ENCODE data around the gene NELFE. TPM values are rescaled to one million over a fixed set of nuclear protein-coding genes. Genes with fewer than 3 reads are reported as not detected.
"Not testable (repeated sequence)": the region's sequence is repeated elsewhere in the genome, so short reads cannot be mapped to it uniquely, and the experiment has no call there.

The NELFE gene
- total RNA-seq, 2 donors from 2014 or later = 90.3 to 132 TPM

DNA sequence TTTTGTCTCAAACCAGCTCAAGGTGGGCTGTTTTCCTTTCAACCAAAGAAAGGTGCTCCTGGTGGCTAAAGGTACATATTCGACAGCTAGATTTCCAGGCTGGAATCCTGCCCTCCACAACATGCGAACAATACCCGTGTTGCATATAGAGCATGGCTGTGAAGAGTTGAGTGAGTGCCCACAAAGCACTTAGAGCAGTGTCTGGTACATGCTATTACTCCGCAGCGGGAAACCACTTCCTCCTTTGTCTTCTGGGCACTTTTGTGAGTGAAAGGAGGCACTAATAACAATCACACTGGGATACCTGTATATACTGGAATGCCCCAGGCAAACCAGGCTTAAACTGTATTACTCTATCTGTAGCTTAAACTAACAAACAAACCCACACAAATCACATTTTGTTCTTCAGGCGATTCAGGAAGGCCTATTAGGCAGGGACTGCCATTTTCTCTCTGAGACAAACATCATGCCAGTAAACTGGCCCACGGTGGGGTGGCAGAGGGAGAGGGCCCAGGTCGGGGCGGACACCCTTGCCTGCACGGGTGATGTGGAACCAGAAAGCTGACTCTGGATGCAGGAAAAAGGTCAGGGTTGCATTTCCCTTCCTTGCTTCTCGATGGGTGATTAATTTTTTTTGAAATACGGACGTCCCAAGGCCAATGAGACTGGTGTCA lies 46.2 kb upstream of the NELFE start:
- not testable (repeated sequence) for H3K9me3 Mint-ChIP-seq; H3K4me1 Mint-ChIP-seq; H3K27me3 ChIP-seq (ENCODE audit: control insufficient read depth, insufficient read depth, low read length, poor library complexity, severe bottlenecking); H3K27ac Mint-ChIP-seq; DNase-seq; H3K27ac ChIP-seq (ENCODE audit: low read depth, low read length); H3K36me3 ChIP-seq (ENCODE audit: control insufficient read depth, insufficient read depth, low read length); H3K27me3 Mint-ChIP-seq (ENCODE audit: insufficient read depth); H3K4me3 ChIP-seq (ENCODE audit: low read length); H3K9me3 ChIP-seq (ENCODE audit: control insufficient read depth, low read length); H3K36me3 Mint-ChIP-seq (ENCODE audit: low read depth); H3K4me3 Mint-ChIP-seq; H3K4me1 ChIP-seq (ENCODE audit: control insufficient read depth, insufficient read depth, low read length); H3K9ac ChIP-seq (ENCODE audit: extremely low read depth, low read length, poor library complexity, severe bottlenecking)
- whole genome bisulfite sequencing, 2 experiments (ENCODE audit: insufficient coverage in 1 of 2, insufficient read length in 1 of 2) = 91 to 95% methylated on average over 4 to 8 of the region's 13 CpGs

DNA sequence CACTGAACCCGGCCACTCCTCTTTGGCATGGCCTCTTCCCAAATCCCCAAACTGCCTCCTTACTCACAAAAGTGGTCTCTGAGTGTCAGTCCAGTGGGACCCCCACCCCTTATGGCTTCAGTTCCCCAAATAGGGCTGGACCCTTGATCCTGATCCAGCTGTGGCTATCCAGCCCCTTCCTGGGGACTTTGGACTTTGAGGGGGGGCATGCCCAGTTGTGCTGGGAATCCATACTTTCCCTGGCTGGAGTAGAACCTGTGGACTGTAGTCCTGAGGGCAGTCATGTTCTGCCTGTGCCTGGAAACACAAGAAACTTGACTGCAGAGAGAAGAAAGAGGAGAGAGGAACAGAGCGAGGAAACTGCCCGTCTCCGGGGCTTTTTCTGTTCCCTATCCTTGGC lies 45.6 kb upstream of the NELFE start:
- H3K36me3 ChIP-seq (ENCODE audit: control insufficient read depth, insufficient read depth, low read length); H3K36me3 Mint-ChIP-seq (ENCODE audit: low read depth); H3K27ac Mint-ChIP-seq; H3K27me3 ChIP-seq (ENCODE audit: control insufficient read depth, insufficient read depth, low read length, poor library complexity, severe bottlenecking); DNase-seq; H3K4me3 ChIP-seq (ENCODE audit: low read length); H3K27ac ChIP-seq (ENCODE audit: low read depth, low read length); H3K9me3 Mint-ChIP-seq; H3K9ac ChIP-seq (ENCODE audit: extremely low read depth, low read length, poor library complexity, severe bottlenecking); H3K4me1 ChIP-seq (ENCODE audit: control insufficient read depth, insufficient read depth, low read length); H3K4me1 Mint-ChIP-seq; H3K4me3 Mint-ChIP-seq; H3K27me3 Mint-ChIP-seq (ENCODE audit: insufficient read depth); H3K9me3 ChIP-seq (ENCODE audit: control insufficient read depth, low read length): not testable (repeated sequence)
- 93 to 95% methylated on average over 2 to 4 of the region's 4 CpGs for WGBS, 2 experiments (ENCODE audit: insufficient coverage in 1 of 2, insufficient read length in 1 of 2)

DNA sequence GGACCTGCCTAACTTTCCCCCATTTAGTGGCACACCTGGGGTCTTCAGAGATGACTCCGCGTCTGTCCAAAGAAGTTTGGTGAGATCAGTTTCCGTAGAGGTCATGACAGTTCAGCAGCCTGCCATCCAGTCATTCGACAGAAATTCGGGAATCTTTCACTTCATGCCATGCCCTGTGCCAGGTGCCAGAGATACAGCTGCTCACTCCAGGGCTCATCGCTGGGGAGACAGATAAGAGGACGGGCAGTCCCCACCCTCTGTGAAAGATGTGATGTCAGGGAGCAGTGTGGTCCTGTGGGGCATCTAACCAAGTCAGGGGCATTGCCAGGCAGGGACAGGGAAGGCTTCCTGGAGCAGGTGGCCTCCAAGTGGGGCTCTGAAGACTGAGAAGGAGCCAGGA lies 44.5 kb upstream of the NELFE start:
- not testable (repeated sequence) for H3K4me3 ChIP-seq (ENCODE audit: low read length); DNase-seq; H3K36me3 Mint-ChIP-seq (ENCODE audit: low read depth); H3K4me1 ChIP-seq (ENCODE audit: control insufficient read depth, insufficient read depth, low read length); H3K9me3 Mint-ChIP-seq; H3K9me3 ChIP-seq (ENCODE audit: control insufficient read depth, low read length); H3K27ac Mint-ChIP-seq; H3K27ac ChIP-seq (ENCODE audit: low read depth, low read length); H3K9ac ChIP-seq (ENCODE audit: extremely low read depth, low read length, poor library complexity, severe bottlenecking); H3K4me3 Mint-ChIP-seq; H3K27me3 ChIP-seq (ENCODE audit: control insufficient read depth, insufficient read depth, low read length, poor library complexity, severe bottlenecking); H3K36me3 ChIP-seq (ENCODE audit: control insufficient read depth, insufficient read depth, low read length); H3K4me1 Mint-ChIP-seq; H3K27me3 Mint-ChIP-seq (ENCODE audit: insufficient read depth)
- WGBS, 2 experiments (ENCODE audit: insufficient coverage in 1 of 2, insufficient read length in 1 of 2) = no CpG with 5 or more reads among the region's 7 CpGs

DNA sequence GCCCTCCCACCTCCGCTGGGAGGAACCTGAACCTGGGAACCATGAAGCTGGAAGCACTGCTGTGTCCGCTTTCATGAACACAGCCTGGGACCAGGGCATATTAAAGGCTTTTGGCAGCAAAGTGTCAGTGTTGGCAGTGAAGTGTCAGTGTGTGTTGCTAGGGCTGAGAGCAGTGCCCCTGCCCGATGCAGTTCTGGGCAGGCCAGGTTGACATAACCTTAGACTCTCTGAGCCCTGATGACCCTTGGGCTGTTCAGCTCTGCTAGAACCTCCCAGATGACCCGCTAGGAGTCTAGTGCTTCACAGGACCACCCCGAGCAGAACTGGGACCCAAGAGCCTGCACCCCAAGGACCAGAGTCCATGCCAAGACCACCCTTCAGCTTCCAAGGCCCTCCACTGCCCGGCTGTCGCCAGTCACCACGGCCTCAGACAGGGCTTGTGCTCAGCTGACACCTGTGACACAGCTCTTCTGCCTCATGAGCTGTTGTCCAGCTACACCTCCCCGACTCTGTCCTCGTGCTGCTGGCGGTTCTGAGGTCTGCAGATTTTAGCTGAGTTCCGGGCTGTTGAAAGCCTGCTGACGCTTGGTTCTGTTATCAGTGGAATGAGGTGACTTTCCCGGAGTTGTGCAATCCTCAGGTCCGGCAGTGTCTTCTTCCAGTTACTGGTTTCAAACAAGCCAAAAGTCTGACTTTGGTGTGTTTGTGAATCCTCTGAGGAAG lies 43.9 kb upstream of the NELFE start:
- H3K9me3 ChIP-seq (ENCODE audit: control insufficient read depth, low read length); H3K27ac Mint-ChIP-seq; H3K27me3 ChIP-seq (ENCODE audit: control insufficient read depth, insufficient read depth, low read length, poor library complexity, severe bottlenecking); H3K4me3 Mint-ChIP-seq; DNase-seq; H3K4me3 ChIP-seq (ENCODE audit: low read length); H3K4me1 ChIP-seq (ENCODE audit: control insufficient read depth, insufficient read depth, low read length); H3K36me3 Mint-ChIP-seq (ENCODE audit: low read depth); H3K9me3 Mint-ChIP-seq; H3K27me3 Mint-ChIP-seq (ENCODE audit: insufficient read depth); H3K4me1 Mint-ChIP-seq; H3K27ac ChIP-seq (ENCODE audit: low read depth, low read length); H3K9ac ChIP-seq (ENCODE audit: extremely low read depth, low read length, poor library complexity, severe bottlenecking); H3K36me3 ChIP-seq (ENCODE audit: control insufficient read depth, insufficient read depth, low read length): not testable (repeated sequence)
- no CpG with 5 or more reads among the region's 15 CpGs for WGBS, 2 experiments (ENCODE audit: insufficient coverage in 1 of 2, insufficient read length in 1 of 2)

DNA sequence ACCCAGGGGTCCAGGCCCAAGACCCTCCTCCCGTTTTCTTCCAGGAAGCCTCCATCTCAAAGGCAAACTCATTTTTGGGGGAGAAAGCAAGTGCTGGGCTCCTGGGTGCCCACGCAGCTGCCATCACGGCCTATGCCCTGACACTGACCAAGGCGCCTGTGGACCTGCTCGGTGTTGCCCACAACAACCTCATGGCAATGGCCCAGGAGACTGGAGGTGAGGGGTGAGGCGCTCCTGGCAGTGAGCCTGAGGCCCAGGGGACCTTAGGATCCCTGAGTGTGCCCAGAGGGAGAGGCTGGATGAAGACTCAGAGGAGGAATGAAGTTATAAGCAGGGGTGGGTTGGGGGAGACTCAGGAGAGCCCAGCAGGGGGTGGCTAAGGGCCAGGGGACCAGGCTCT lies 37.6 kb upstream of the NELFE start:
- not testable (repeated sequence) for H3K27ac Mint-ChIP-seq; H3K9ac ChIP-seq (ENCODE audit: extremely low read depth, low read length, poor library complexity, severe bottlenecking); H3K9me3 Mint-ChIP-seq; H3K4me3 ChIP-seq (ENCODE audit: low read length); H3K27me3 Mint-ChIP-seq (ENCODE audit: insufficient read depth); H3K27ac ChIP-seq (ENCODE audit: low read depth, low read length); DNase-seq; H3K4me3 Mint-ChIP-seq; H3K9me3 ChIP-seq (ENCODE audit: control insufficient read depth, low read length); H3K36me3 Mint-ChIP-seq (ENCODE audit: low read depth); H3K4me1 ChIP-seq (ENCODE audit: control insufficient read depth, insufficient read depth, low read length); H3K36me3 ChIP-seq (ENCODE audit: control insufficient read depth, insufficient read depth, low read length); H3K27me3 ChIP-seq (ENCODE audit: control insufficient read depth, insufficient read depth, low read length, poor library complexity, severe bottlenecking); H3K4me1 Mint-ChIP-seq
- WGBS, 2 experiments (ENCODE audit: insufficient coverage in 1 of 2, insufficient read length in 1 of 2) = 92 to 100% methylated on average over 2 to 6 of the region's 6 CpGs

DNA sequence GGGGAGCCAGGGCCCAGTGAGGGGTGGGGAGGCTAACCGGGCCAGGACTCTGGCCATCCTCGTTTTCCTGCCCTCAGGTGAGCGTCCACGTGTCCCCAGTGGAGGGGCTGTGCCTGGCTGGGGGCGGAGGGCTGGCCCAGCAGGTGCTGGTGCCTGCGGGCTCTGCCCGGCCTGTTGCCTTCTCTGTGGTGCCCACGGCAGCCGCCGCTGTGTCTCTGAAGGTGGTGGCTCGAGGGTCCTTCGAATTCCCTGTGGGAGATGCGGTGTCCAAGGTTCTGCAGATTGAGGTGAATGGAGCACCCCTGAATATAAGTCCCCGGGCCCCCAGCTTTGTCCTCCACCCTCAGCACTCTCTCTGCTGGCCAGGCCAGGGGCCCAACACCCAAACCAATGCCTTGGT lies 35.6 kb upstream of the NELFE start:
- not testable (repeated sequence) for H3K27me3 ChIP-seq (ENCODE audit: control insufficient read depth, insufficient read depth, low read length, poor library complexity, severe bottlenecking); H3K4me1 Mint-ChIP-seq; H3K4me3 ChIP-seq (ENCODE audit: low read length); H3K27me3 Mint-ChIP-seq (ENCODE audit: insufficient read depth); H3K9me3 Mint-ChIP-seq; H3K4me1 ChIP-seq (ENCODE audit: control insufficient read depth, insufficient read depth, low read length); H3K9me3 ChIP-seq (ENCODE audit: control insufficient read depth, low read length); H3K36me3 ChIP-seq (ENCODE audit: control insufficient read depth, insufficient read depth, low read length); H3K4me3 Mint-ChIP-seq; DNase-seq; H3K9ac ChIP-seq (ENCODE audit: extremely low read depth, low read length, poor library complexity, severe bottlenecking); H3K27ac Mint-ChIP-seq; H3K36me3 Mint-ChIP-seq (ENCODE audit: low read depth); H3K27ac ChIP-seq (ENCODE audit: low read depth, low read length)
- no CpG with 5 or more reads among the region's 14 CpGs for WGBS, 2 experiments (ENCODE audit: insufficient coverage in 1 of 2, insufficient read length in 1 of 2)

DNA sequence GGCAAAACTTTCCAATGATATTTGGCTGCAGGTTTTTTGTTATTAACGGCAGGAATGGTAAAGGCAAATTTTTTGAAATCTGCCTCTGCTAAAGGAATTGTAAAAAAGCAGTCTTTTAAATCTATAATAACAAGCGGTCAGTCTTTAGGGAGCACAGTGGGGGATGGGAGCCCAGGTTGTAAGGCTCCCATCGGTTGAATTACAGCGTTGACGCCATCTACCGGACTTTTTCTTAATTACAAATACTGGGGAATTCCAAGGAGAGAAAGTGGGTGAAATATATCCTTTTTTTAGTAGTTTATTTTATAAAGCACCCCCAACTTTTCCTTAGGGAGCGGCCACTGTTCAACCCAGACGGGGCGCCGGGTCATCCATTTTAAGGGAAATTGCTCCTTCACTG lies 30.6 kb upstream of the NELFE start:
- not testable (repeated sequence) for H3K27ac Mint-ChIP-seq; H3K36me3 Mint-ChIP-seq (ENCODE audit: low read depth); H3K4me1 Mint-ChIP-seq; H3K36me3 ChIP-seq (ENCODE audit: control insufficient read depth, insufficient read depth, low read length); H3K9me3 Mint-ChIP-seq; H3K4me1 ChIP-seq (ENCODE audit: control insufficient read depth, insufficient read depth, low read length); DNase-seq; H3K27me3 ChIP-seq (ENCODE audit: control insufficient read depth, insufficient read depth, low read length, poor library complexity, severe bottlenecking); H3K9ac ChIP-seq (ENCODE audit: extremely low read depth, low read length, poor library complexity, severe bottlenecking); H3K27me3 Mint-ChIP-seq (ENCODE audit: insufficient read depth); H3K4me3 ChIP-seq (ENCODE audit: low read length); H3K9me3 ChIP-seq (ENCODE audit: control insufficient read depth, low read length); H3K4me3 Mint-ChIP-seq; H3K27ac ChIP-seq (ENCODE audit: low read depth, low read length)
- no CpG with 5 or more reads among the region's 10 CpGs for WGBS, 2 experiments (ENCODE audit: insufficient coverage in 1 of 2, insufficient read length in 1 of 2)
